Testis (tissue), 3 donors: ENCODE results near the gene FAM131A. TPM values are rescaled to one million over a fixed set of nuclear protein-coding genes. Genes with fewer than 3 reads are reported as not detected.

ENCODE experiments used
- DNase-seq: peaks from one replicate; pipeline ENCODE4 v3.0.0-alpha.2; 2019
- H3K27ac ChIP-seq, 2 donors: fragments of 200-600 bp; sonication (generic); one replicate each; pipeline ENCODE4 v1.5.1; 2019
- H3K27me3 ChIP-seq: fragments of 200-600 bp; sonication (generic); one replicate; pipeline ENCODE4 v1.5.1; 2019
- H3K36me3 ChIP-seq: fragments of 200-600 bp; sonication (generic); one replicate; pipeline ENCODE4 v1.5.1; 2017; ENCODE audit warnings: low read depth; ENCODE audit errors: missing control alignments
- H3K4me1 ChIP-seq: fragments of 200-600 bp; sonication (generic); one replicate; pipeline ENCODE4 v1.5.1; 2019
- H3K4me3 ChIP-seq, 2 donors: fragments of 200-600 bp; sonication (generic); one replicate each; pipeline ENCODE4 v1.5.1; 2017 to 2019
- H3K9me3 ChIP-seq: fragments of 200-600 bp; sonication (generic); one replicate; pipeline ENCODE4 v1.5.1; 2017
- POLR2A ChIP-seq: fragments of 450-650 bp; IDR thresholded peaks from one replicate; pipeline ENCODE4 v1.6.1; 2017; ENCODE audit warnings: antibody characterized with exemption, mild to moderate bottlenecking, moderate library complexity
- WGBS, 2 donors: methylation state at CpG; one replicate each; pipeline ENCODE4 v1.1.5; 2018; 5-methylcytosine and 5-hydroxymethylcytosine counted together
- intact Hi-C: fragments of 100-400 bp; cut with DNase I; formaldehyde crosslinking; loops from one replicate; pipeline ENCODE4 v1.15.1; 2023; ENCODE audit warnings: low total_unique reads
- polyA plus RNA-seq: library from polyadenylated mRNA; stranded (reverse); fragments of 350-450 nt; fragmentation: Illumina TruSeq; extraction: RNeasy Lipid Tissue Mini Kit (QIAGEN cat#74804); gene quantifications from one replicate; pipeline ENCODE4 v1.2.3, GENCODE V29; 2014; ENCODE audit warnings: low read depth, low replicate concordance; ENCODE audit not compliant: insufficient read depth
- total RNA-seq, 2 donors: library from RNA; depleted of rRNA; stranded (reverse); fragments of >200 nt; gene quantifications; one replicate each; pipeline ENCODE4 v1.2.3, GENCODE V29; 2016
- TF ChIP-seq, protein P1 (sequence below), 3 experiments: fragments of 450-650 bp in 2 of 3; fragments of 200-600 bp in 1 of 3; sonication (generic) in 1 of 3; IDR thresholded peaks; one replicate each; pipeline ENCODE4 v1.5.1; 2016 to 2019; ENCODE audit warnings: antibody characterized with exemption in 3 of 3, mild to moderate bottlenecking in 2 of 3, moderate library complexity in 1 of 3

Gene FAM131A
- total and polyA plus RNA-seq, 3 donors from 2014 or later = 28.1 to 77.2 (median 75.9) TPM

DNA sequence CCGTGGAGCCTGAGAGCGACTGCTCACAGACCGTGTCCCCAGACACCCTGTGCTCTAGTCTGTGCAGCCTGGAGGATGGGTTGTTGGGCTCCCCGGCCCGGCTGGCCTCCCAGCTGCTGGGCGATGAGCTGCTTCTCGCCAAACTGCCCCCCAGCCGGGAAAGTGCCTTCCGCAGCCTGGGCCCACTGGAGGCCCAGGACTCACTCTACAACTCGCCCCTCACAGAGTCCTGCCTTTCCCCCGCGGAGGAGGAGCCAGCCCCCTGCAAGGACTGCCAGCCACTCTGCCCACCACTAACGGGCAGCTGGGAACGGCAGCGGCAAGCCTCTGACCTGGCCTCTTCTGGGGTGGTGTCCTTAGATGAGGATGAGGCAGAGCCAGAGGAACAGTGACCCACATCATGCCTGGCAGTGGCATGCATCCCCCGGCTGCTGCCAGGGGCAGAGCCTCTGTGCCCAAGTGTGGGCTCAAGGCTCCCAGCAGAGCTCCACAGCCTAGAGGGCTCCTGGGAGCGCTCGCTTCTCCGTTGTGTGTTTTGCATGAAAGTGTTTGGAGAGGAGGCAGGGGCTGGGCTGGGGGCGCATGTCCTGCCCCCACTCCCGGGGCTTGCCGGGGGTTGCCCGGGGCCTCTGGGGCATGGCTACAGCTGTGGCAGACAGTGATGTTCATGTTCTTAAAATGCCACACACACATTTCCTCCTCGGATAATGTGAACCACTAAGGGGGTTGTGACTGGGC, 7.3 kb downstream of the FAM131A start:
- Histone ChIP-seq H3K27me3 (no peaks in the 10 kb centered on the region), H3K27ac (peak overlapping the region; percentile 15 to 68), H3K4me3 (no peak overlapping the region), H3K36me3 (no peaks in the 10 kb centered on the region), H3K4me1 (peaks cover 46% of the 10 kb centered on the region), H3K9me3 (no peaks in the 10 kb centered on the region)
- DNase-seq = no peak
- TF ChIP-seq POLR2A = no peak
- TF ChIP-seq, protein P1, sequence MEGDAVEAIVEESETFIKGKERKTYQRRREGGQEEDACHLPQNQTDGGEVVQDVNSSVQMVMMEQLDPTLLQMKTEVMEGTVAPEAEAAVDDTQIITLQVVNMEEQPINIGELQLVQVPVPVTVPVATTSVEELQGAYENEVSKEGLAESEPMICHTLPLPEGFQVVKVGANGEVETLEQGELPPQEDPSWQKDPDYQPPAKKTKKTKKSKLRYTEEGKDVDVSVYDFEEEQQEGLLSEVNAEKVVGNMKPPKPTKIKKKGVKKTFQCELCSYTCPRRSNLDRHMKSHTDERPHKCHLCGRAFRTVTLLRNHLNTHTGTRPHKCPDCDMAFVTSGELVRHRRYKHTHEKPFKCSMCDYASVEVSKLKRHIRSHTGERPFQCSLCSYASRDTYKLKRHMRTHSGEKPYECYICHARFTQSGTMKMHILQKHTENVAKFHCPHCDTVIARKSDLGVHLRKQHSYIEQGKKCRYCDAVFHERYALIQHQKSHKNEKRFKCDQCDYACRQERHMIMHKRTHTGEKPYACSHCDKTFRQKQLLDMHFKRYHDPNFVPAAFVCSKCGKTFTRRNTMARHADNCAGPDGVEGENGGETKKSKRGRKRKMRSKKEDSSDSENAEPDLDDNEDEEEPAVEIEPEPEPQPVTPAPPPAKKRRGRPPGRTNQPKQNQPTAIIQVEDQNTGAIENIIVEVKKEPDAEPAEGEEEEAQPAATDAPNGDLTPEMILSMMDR (IDR thresholded peaks at IDR 0.05) = no peak
- 75 to 85% methylated on average over 11 to 24 of the region's 24 CpGs for WGBS, 2 donors
- intact Hi-C loops = no loop called here

DNA sequence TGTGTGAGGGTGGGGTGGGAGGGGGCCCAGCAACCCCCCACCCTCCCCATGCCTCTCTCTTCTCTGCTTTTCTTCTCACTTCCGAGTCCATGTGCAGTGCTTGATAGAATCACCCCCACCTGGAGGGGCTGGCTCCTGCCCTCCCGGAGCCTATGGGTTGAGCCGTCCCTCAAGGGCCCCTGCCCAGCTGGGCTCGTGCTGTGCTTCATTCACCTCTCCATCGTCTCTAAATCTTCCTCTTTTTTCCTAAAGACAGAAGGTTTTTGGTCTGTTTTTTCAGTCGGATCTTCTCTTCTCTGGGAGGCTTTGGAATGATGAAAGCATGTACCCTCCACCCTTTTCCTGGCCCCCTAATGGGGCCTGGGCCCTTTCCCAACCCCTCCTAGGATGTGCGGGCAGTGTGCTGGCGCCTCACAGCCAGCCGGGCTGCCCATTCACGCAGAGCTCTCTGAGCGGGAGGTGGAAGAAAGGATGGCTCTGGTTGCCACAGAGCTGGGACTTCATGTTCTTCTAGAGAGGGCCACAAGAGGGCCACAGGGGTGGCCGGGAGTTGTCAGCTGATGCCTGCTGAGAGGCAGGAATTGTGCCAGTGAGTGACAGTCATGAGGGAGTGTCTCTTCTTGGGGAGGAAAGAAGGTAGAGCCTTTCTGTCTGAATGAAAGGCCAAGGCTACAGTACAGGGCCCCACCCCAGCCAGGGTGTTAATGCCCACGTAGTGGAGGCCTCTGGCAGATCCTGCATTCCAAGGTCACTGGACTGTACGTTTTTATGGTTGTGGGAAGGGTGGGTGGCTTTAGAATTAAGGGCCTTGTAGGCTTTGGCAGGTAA, 8.1 kb downstream of the FAM131A start:
- WGBS, 2 donors = 47 to 65% methylated on average over 14 of the region's 14 CpGs
- Histone ChIP-seq H3K27me3 (no peaks in the 10 kb centered on the region), H3K4me1 (peaks cover 53% of the 10 kb centered on the region), H3K4me3 (no peak overlapping the region), H3K27ac (peak overlapping the region; percentile 15 to 68), H3K9me3 (no peaks in the 10 kb centered on the region), H3K36me3 (no peaks in the 10 kb centered on the region)
- peak; percentile 92 for DNase-seq
- TF ChIP-seq, protein P1 (IDR thresholded peaks at IDR 0.05) = peak; percentile 18 to 50 (median 47)
- no peak for TF ChIP-seq POLR2A
- intact Hi-C loops = no loop called here

DNA sequence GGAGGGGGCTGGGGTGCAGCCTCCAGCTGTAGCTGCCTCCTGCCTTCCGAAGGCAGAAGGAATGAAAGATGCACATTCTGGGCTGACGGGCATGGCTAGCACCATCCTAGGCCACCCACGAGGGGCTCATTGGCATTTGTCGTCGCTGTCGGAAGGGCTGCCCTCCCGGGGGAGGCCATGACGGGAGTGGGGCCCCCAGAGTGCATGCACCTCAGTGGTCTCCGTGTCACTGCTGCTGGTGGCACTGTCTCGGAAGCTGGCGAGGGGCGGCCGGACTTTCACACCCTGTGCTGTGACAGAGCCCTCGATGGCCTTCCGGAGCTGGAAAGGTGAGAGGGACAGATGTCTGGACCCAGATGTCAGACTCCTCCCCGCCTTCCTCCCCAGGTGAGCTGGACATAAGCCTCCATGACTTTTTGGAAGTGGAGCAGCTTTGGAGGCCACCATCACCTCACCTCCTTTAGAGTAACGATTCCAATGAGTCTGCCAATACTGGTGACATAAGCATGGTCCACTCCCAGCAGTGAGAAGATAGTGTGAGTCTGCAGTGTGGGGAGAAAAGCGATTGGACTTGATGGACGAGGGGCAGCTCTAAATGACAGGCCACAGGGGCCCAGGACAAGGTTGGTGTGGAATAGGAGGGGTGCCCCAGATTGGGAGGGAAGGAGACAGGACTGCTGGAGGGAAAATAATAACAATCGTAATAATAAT, 9.2 kb downstream of the FAM131A start:
- WGBS, 2 donors = 91 to 92% methylated on average over 15 to 20 of the region's 20 CpGs

DNA sequence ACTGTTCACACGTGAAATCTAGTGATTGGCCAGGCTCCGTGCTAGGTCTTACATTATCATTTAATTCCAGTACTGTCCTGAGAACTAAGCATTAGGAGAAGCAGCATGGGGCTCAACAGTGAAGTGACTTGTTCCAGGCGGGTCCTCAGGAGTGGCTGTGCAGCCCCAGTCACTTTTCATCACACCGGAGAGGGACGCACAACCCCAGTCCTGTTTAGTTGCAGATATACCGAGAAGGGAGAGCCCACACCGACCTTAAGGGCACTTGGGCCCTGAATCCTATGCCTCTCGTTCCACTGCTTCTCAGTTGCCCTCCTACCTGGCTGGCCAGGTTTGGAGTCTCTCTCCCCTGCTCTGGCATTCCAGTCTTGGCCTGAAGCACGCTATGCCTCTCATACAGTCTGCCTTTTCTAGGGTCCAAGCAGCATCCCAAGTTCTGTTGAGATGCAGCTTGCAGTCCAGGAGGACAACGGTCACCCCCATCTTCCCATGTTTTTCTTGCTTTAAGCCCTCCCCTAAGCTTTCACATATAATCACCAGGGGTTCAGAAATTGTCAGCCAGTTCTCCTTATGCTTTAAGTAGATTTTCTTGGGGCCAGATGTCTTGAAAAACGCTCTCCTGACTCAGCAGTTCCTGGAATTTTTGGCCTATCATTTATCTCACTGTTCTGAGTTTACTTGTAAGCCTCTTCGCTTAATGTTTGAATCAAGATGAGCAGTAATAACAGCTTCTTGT, 10.1 kb downstream of the FAM131A start:
- Histone ChIP-seq H3K27me3 (no peaks in the 10 kb centered on the region), H3K27ac (peak overlapping the region; percentile 27 to 62), H3K4me1 (peaks cover 71% of the 10 kb centered on the region), H3K9me3 (no peaks in the 10 kb centered on the region), H3K36me3 (no peaks in the 10 kb centered on the region), H3K4me3 (no peak overlapping the region)
- TF ChIP-seq, protein P1 (IDR thresholded peaks at IDR 0.05) = no peak
- no peak for TF ChIP-seq POLR2A
- 66 to 70% methylated on average over 12 of the region's 12 CpGs for WGBS, 2 donors
- intact Hi-C loops = no loop called here
- DNase-seq = no peak

More for the DNA sequence above, 9.2 kb downstream of the FAM131A start:
- H3K4me1 ChIP-seq = peaks cover 64% of the 10 kb centered on the region
- H3K9me3 ChIP-seq = no peaks in the 10 kb centered on the region
- H3K27me3 ChIP-seq = no peaks in the 10 kb centered on the region
- DNase-seq = no peak
- TF ChIP-seq, protein P1 (IDR thresholded peaks at IDR 0.05) = no peak
- no peak for TF ChIP-seq POLR2A
- H3K4me3 ChIP-seq = no peak overlapping the region
- H3K27ac ChIP-seq = peak overlapping the region; percentile 15 to 68
- intact Hi-C loops = no loop called here
- no peaks in the 10 kb centered on the region for H3K36me3 ChIP-seq
